GM19239 (cell line): ENCODE data around the gene PCBP3.

Experiments used
- DNase-seq: peaks from one replicate; pipeline ENCODE4 v3.0.0; 2011; ENCODE audit warnings: low spot score; ENCODE audit not compliant: insufficient read length
- FAIRE-seq: peaks from 2 replicates; lab custom pipeline; 2011; peaks lifted over from hg19 to GRCh38; lab: Jason Lieb, UNC

PCBP3 gene

DNA sequence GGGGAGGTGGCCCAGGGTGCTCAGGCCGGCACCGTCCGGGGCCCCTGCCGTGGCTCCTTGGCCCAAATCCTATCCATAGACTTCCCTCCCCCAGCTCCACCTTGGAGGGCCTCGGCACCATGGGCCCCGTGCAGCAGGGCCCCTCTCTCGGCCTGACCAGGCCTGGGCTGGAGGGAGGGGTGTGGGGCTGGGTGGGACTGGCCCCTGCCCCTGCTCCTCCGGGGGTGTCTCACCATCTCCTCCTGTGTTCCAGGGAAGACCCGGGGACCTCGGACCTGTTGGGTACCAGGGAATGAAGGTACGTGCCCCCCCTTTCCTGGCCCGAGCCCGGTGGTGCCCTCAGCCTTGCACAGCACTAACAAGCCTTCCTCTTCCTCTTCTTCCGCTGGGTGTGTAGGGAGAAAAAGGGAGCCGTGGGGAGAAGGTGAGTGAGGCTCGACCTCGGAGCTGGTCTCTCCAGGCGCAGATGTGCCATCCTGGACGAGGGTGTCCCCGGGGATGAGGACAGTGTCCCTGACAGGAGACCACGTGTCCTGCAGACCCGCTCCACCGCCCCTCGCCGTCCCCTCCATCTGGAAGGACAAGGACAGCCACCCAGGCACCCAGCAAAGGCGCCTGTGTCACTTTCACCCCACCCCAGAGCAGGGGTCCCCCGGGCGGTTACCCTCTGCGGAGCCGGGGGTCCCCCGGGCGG lies 346.0 kb downstream of the PCBP3 start:
- DNase-seq: no peak
- no peak for FAIRE-seq

GRCh38 chr21:45990049-45990711 lies 346.7 kb downstream of the PCBP3 start:
- FAIRE-seq (no peak), DNase-seq (no peak)

DNA sequence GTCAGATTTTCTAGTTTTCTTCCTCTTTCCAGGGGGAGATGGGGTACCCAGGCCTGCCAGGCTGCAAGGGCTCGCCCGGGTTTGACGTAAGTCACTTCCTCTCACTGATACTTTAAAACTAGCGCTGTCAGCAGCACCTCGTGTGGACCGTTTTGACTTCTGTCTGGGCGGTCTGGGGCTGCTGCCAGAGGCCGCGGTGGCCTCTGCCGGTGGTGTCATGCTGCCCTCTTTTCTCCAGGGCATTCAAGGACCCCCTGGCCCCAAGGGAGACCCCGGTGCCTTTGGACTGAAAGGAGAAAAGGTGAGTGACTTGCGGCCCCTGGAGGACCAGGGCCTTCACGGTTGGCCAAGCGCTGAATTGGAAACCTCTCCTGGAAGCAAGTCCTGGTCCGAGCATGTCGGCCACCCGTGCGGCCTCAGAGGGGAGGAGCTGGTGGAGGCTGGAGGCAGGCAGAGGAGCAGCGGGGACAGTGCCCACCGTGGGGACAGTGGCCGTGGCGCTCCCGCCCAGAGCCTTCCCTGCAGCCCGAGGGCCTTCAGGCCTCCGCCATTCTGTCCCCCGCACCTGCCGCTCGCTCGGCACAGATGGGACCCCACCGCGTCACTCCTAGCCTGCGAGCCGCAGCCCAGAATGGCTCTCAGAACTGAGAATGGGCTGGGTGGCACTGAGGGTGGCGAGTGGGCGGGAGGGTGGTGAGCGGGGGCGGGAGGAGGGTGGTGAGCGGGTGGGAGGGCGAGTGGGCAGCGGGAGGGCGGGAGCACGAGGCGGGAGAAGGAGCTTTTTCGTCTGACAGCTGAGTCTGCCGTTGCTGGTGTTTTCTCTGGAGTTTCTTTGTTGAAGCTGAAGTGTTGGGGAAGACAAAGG lies 347.4 kb downstream of the PCBP3 start:
- no peak for DNase-seq
- no peak for FAIRE-seq

DNA sequence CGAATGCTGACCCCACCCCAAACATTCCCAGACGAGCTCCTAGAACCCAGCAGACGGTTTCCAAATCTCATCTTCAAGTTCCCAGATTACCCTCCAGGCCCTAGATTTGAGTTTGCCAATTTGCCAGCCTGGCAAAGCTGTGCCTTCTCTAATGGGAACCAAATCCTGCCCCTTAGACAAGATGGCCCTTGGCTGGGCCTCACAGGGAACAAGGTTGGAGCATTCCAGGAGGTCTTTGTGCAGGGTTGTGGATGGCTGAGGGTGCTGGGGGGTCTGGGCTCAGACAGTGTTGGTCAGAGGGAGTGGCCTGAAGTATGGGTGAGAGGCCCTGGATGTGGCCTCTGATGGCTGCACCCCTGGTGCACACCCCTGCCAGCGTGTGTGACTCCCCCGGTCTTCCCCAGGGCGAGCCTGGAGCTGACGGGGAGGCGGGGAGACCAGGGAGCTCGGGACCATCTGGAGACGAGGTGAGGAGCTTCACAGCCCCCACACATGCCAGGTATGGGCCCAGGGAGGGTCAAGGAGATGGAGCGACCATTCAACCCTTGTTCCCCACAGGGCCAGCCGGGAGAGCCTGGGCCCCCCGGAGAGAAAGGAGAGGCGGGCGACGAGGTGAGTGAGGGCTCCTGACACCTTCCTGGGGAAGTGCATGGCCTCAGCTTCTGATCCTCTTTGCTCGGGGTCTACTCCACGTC lies 348.2 kb downstream of the PCBP3 start:
- DNase-seq (no peak), FAIRE-seq (no peak)
